Measurements from ENCODE around the gene ZNF837.

- peak; percentile 18 for TF ChIP-seq CTCF (IDR thresholded peaks at IDR 0.05; ENCODE audit: low read depth, low read length, poor library complexity, severe bottlenecking)
- no peak for TF ChIP-seq EZH2phosphoT487 (IDR thresholded peaks at IDR 0.05; ENCODE audit: borderline replicate concordance, low read length)
These were observed 20.3 kb upstream of the ZNF837 start for GRCh38 chr19:58400916-58401839.
